IPS DF 6.9 (cell line): ENCODE measurements around the gene NFKB2.

Experiments
- DNase-seq: peaks from one replicate; pipeline ENCODE4 v3.0.0-alpha.2; 2013; ENCODE audit warnings: low read depth, low spot score
- H3K27ac ChIP-seq: one replicate; pipeline ENCODE4 v1.5.1; 2013; ENCODE audit warnings: low read length, control low read depth
- H3K27me3 ChIP-seq: 2 replicates; pipeline ENCODE4 v1.6.1; 2013; ENCODE audit warnings: mild to moderate bottlenecking, low read length; ENCODE audit not compliant: control insufficient read depth, insufficient read depth
- H3K36me3 ChIP-seq: 2 replicates; pipeline ENCODE4 v1.6.1; 2013; ENCODE audit warnings: low read length; ENCODE audit not compliant: control insufficient read depth, insufficient read depth
- H3K4me1 ChIP-seq: 2 replicates; pipeline ENCODE4 v1.6.1; 2013; ENCODE audit warnings: low read length; ENCODE audit not compliant: control insufficient read depth, insufficient read depth
- H3K4me3 ChIP-seq: 2 replicates; pipeline ENCODE4 v1.5.1; 2013; ENCODE audit warnings: mild to moderate bottlenecking, low read length
- H3K9me3 ChIP-seq: 2 replicates; pipeline ENCODE4 v1.6.1; 2013; ENCODE audit warnings: low read length, inconsistent platforms; ENCODE audit not compliant: control insufficient read depth, insufficient read depth
- WGBS: extraction: QIAGEN DNeasy Blood & Tissue Kit; methylation state at CpG from one replicate; pipeline ENCODE4 v1.1.7; 2013; ENCODE audit warnings: mixed read lengths, missing lambda C conversion rate; ENCODE audit not compliant: insufficient read length, insufficient coverage; 5-methylcytosine and 5-hydroxymethylcytosine counted together

NFKB2 gene

GRCh38 chr10:102376901-102377300 is 18.6 kb upstream of the NFKB2 start:
- Histone ChIP-seq H3K4me1 (no peaks in the 10 kb centered on the region), H3K27ac (no peak overlapping the region), H3K27me3 (no peaks in the 10 kb centered on the region), H3K4me3 (no peak overlapping the region), H3K9me3 (no peaks in the 10 kb centered on the region), H3K36me3 (peaks cover 10% of the 10 kb centered on the region; the same call in 1 of the 2 replicates)
- WGBS, result no CpG with 5 or more reads among the region's 12 CpGs
- no peak for DNase-seq

- Histone ChIP-seq H3K27ac (no peak overlapping the region), H3K4me3 (no peak overlapping the region), H3K27me3 (no peaks in the 10 kb centered on the region), H3K9me3 (no peaks in the 10 kb centered on the region), H3K36me3 (peaks cover 10% of the 10 kb centered on the region; the same call in 1 of the 2 replicates), H3K4me1 (no peaks in the 10 kb centered on the region)
- DNase-seq, result no peak
- WGBS, result no CpG with 5 or more reads among the region's 6 CpGs
Measured at GRCh38 chr10:102379383-102379782, 16.1 kb upstream of the NFKB2 start.

GRCh38 chr10:102381983-102382382 is 13.5 kb upstream of the NFKB2 start:
- Histone ChIP-seq H3K27ac (no peak overlapping the region), H3K4me1 (no peaks in the 10 kb centered on the region), H3K9me3 (no peaks in the 10 kb centered on the region), H3K27me3 (no peaks in the 10 kb centered on the region), H3K36me3 (peaks cover 8% of the 10 kb centered on the region; the same call in 1 of the 2 replicates), H3K4me3 (no peak overlapping the region)
- DNase-seq, result no peak
- WGBS, result no CpG with 5 or more reads among the region's 9 CpGs

- Histone ChIP-seq H3K4me3 (no peak overlapping the region), H3K27me3 (no peaks in the 10 kb centered on the region), H3K9me3 (no peaks in the 10 kb centered on the region), H3K27ac (no peak overlapping the region), H3K36me3 (peaks cover 8% of the 10 kb centered on the region; the same call in 1 of the 2 replicates), H3K4me1 (no peaks in the 10 kb centered on the region)
- DNase-seq, result no peak
- no CpG with 5 or more reads among the region's 8 CpGs for WGBS
Measured at GRCh38 chr10:102382871-102383270, 12.6 kb upstream of the NFKB2 start.

GRCh38 chr10:102384053-102384452 is 11.5 kb upstream of the NFKB2 start:
- DNase-seq, result no peak
- H3K27me3 ChIP-seq, result no peaks in the 10 kb centered on the region
- peaks cover 8% of the 10 kb centered on the region; the same call in 1 of the 2 replicates for H3K36me3 ChIP-seq
- no peak overlapping the region for H3K27ac ChIP-seq
- WGBS, result no CpG with 5 or more reads among the region's 6 CpGs
- no peak overlapping the region for H3K4me3 ChIP-seq
- no peaks in the 10 kb centered on the region for H3K9me3 ChIP-seq
- no peaks in the 10 kb centered on the region for H3K4me1 ChIP-seq

- Histone ChIP-seq H3K27ac (no peak overlapping the region), H3K4me1 (no peaks in the 10 kb centered on the region), H3K27me3 (no peaks in the 10 kb centered on the region), H3K36me3 (no peaks in the 10 kb centered on the region), H3K9me3 (no peaks in the 10 kb centered on the region), H3K4me3 (no peak overlapping the region)
- DNase-seq, result no peak
- WGBS, result no CpG with 5 or more reads among the region's 4 CpGs
Measured at GRCh38 chr10:102384606-102385429, 10.7 kb upstream of the NFKB2 start.

- Histone ChIP-seq H3K4me1 (no peaks in the 10 kb centered on the region), H3K9me3 (no peaks in the 10 kb centered on the region), H3K27me3 (peaks cover 5% of the 10 kb centered on the region; the same call in 1 of the 2 replicates), H3K36me3 (no peaks in the 10 kb centered on the region), H3K27ac (no peak overlapping the region), H3K4me3 (no peak overlapping the region)
- WGBS, result no CpG with 5 or more reads among the region's 3 CpGs
- DNase-seq, result no peak
Measured at GRCh38 chr10:102389894-102390293, 5.6 kb upstream of the NFKB2 start.

- WGBS, result no CpG with 5 or more reads among the region's 5 CpGs
- Histone ChIP-seq H3K4me3 (no peak overlapping the region), H3K4me1 (peaks cover 3% of the 10 kb centered on the region; the same call in 1 of the 2 replicates), H3K36me3 (no peaks in the 10 kb centered on the region), H3K27ac (no peak overlapping the region), H3K9me3 (no peaks in the 10 kb centered on the region), H3K27me3 (peaks cover 5% of the 10 kb centered on the region; the same call in 1 of the 2 replicates)
- DNase-seq, result no peak
Measured at GRCh38 chr10:102392306-102392705, 3.2 kb upstream of the NFKB2 start.

GRCh38 chr10:102393411-102394078 is 2.0 kb upstream of the NFKB2 start:
- Histone ChIP-seq H3K4me3 (peak overlapping the region; percentile 55; the same call in 1 of the 2 replicates), H3K36me3 (no peaks in the 10 kb centered on the region), H3K4me1 (peaks cover 3% of the 10 kb centered on the region; the same call in 1 of the 2 replicates), H3K27ac (no peak overlapping the region), H3K27me3 (peaks cover 5% of the 10 kb centered on the region; the same call in 1 of the 2 replicates), H3K9me3 (no peaks in the 10 kb centered on the region)
- no peak for DNase-seq
- no CpG with 5 or more reads among the region's 30 CpGs for WGBS

GRCh38 chr10:102394079-102394800 is 1.3 kb upstream of the NFKB2 start:
- Histone ChIP-seq H3K27me3 (peaks cover 5% of the 10 kb centered on the region; the same call in 1 of the 2 replicates), H3K4me1 (peaks cover 3% of the 10 kb centered on the region; the same call in 1 of the 2 replicates), H3K36me3 (no peaks in the 10 kb centered on the region), H3K27ac (no peak overlapping the region), H3K4me3 (peak overlapping the region; percentile 55; the same call in 1 of the 2 replicates), H3K9me3 (no peaks in the 10 kb centered on the region)
- no peak for DNase-seq
- WGBS, result no CpG with 5 or more reads among the region's 71 CpGs
